T-helper 1 cell treated with Interleukin-12 subunit alpha and Interleukin-12 subunit beta and Interleukin-4 antibody, amounts not matched to agents 30 ng/mL and 1 ng/mL, for 36 hours (primary cell): ENCODE measurements around the gene TMEM140. TPM values are rescaled to one million over a fixed set of nuclear protein-coding genes. Genes with fewer than 3 reads are reported as not detected.

ENCODE experiments used
- intact Hi-C: fragments of 100-400 bp; cut with micrococcal nuclease; formaldehyde crosslinking; loops from one replicate; pipeline ENCODE4 v1.15.1; 2024
- total RNA-seq: library from RNA; stranded (reverse); gene quantifications from 2 replicates; pipeline ENCODE4 v1.2.3, GENCODE V29; 2022

The TMEM140 gene
- total RNA-seq, 1 donor from 2014 or later = 27.0 TPM

DNA sequence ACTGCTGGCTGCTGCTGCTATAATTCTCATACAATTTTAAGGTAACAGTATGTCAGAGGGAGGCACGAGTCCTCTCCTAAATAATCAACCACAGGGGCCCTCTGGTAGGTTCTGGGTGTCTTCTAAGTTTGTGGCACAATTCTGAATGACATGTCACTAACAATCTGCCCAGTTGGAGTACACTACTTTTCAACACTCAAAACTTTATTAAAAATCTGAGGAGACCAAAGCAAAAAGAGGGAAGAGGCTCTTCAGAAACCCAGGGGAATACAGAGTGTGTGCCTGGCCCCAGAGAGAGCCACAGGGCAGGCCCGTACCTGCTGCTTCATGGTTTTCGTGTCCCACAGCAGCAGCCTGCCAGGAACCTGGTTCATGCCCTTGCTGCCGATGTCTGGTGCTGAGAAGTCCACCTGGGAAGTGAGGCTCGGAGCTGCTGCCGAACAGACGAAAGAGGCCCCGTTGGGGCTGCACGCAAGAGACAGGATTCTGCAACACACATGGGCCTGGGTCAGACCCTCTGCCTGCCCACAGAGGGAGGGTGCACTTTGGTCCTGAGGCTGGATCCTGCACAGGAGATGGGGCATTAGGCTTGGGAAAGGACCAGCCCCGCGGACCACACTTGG, 45.2 kb downstream of the TMEM140 start:
- intact Hi-C loops = no loop called here

DNA sequence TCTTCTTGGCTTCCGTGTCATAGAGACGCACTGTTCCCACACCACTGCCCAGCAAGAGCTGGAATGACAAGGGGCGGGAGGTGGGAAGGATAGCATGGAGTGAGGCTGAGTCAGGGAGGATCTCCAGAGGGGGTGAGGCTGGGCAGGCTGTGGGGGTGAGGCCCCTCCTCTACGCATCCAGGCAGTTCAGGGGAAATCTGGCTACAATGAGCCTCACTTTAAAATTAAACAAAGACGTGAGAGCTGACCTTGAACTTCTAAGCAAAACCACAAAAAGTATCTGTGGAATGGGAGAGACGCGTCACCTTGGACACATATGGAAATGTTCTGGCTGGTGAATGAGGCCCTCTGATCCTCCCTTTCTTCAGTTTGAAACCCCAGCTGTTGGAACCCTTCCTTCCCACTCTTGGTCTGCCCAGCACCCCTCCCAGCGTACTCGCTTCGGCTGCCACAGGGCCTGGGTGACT, 45.8 kb downstream of the TMEM140 start:
- intact Hi-C loops = no loop called here

DNA sequence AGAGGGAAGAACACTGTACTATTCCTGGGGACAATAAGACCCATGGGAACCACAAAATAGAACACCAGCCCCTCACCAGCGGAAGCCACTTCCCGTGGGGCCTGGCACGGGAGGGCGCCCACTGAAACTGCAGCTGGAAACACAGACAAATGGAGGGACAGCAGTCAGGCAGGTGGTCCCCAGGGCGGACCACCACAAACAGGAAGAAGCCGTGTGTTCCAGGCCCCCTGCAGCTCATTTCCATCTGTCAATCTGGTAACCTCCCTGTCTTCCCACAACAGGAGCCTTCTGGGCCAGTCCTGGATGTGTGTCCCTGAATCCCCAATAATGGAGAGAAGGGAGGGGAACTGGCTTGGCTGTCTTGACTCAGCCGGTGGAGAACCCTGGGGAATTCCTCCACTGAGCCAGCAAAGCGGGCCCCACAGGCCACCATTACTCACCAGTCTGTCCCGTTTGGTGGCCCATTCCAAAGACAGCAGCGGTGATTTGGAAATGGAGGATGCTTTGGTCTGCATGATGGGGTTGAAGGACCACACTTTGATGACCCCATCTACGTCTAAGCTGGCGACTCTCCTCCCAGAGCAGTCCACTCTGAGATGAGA, 46.7 kb downstream of the TMEM140 start:
- intact Hi-C loops = no loop called here

DNA sequence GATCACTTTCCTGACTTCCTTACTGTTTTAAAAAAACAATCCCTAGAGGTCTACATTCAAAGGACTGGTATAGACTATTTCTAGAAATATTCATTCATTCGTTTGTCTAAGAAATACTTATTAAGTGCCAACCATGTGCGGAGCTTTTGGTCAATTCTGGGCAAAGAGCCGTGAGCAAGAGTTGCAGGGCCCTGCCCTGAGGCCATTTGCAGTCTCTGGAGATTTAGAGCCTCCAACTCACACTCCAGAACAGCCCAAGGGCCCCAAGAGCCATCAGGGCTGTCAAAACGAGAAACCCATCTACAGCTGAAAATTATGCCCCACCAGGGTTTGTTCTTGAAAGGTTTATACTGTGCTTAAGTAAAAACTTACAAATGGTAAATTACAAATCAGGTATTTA, 47.3 kb downstream of the TMEM140 start:
- intact Hi-C loops = no loop called here

DNA sequence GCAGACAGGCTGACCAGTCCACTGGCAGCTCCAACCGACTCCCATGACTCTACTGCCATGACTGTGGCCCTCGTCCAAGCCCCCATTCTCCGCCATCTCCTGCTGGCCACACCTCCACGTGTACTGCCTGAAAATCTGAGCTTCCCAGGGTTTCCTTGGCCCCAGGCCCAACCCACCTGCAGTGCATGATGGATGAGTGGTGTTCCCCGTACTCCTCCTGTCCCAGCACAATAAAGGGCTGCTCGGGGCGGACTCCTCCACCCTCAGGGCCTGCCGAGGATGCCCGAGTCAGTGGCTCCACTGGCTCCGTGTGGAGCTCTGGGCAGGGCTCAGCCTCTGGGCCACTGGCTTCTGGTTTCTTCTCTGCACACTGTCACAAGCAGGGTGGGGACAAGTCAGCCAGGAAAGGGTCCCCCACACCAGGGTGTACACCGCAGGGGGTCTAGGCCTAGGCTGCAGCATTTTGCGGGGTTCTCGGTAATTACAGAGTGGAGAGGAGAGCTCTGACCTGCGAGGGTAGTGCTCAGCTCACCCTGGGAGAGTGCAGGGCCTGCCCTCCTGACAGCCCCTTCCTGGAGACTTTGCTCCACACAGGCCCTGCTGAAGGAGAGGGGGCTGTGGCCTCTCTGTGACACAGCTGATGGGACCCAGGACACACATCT, 48.2 kb downstream of the TMEM140 start:
- intact Hi-C loops = no loop called here

DNA sequence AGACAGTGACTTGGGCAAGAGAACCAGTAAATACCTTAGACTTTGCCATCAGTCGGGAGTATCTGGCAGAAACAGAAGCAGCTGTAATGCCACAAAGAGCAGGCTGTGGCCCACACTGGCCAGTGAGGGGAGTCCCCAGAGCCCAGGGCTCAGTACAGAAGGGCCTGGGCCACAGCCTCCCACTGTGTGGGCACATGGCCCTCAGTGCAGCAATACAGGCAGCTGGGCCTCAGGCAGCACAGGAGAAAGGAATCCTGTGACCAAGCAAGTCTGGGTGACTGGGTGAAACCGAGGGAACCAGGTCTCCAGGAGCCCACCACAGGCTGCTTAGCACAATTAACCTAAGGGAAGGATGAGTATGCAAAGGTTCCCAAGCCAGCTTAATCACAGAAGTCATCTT, 49.5 kb downstream of the TMEM140 start:
- intact Hi-C loops = no loop called here

DNA sequence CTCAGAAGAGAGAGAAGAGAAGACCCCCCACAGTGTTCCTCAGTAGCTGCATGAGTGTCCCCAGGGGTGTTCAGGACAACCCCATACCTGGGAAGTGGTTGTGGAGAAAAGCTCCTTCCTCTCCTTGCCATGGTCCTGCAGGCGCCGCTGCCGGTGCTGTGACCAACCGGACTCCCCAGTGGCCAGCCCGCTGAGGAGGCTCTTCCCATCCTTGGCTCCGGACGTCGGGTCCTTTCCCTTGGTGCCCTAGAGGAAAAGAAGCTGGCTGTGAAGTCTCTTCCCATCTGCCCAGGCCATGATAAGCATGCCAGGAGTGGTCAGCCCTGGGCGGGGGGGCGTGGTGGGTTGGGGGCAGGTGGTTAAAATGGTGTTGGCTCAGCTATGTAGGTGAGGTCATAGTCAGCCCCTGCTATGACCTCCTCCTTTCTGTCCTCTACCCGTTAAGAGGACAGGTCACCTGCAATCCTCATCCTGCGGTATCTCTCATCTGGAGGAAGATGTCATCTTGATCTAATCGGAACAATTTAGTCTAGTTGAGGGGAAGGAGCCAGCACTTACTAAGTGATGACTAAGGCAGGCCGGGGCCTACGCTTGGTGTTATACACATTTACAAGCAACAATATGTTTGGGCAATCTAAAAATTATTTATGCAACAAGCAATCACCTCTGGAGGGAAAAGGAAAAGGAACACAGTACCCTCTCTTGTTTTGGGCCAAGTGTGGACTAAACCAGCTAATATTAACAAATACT, 50.2 kb downstream of the TMEM140 start:
- intact Hi-C loops = no loop called here

DNA sequence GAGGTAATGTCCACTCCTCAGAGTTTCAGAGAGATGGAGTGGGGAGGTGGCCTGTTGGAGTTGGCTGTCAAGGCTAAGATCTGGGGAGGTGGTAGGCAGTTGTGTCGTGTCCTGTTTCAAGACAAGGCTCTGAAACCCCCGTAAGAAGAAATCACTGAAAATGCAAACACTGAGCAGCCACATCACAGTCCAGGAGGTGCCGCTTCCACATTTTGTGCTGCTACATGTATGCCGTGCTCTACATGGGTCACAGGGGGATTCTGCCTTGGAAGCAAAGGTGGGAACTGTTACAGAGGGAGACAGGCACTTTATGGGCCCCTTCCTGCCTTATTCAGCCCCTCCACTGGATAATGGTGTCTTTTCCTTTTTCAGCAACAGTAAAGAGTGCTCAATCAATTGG, 51.6 kb downstream of the TMEM140 start:
- intact Hi-C loops = no loop called here

DNA sequence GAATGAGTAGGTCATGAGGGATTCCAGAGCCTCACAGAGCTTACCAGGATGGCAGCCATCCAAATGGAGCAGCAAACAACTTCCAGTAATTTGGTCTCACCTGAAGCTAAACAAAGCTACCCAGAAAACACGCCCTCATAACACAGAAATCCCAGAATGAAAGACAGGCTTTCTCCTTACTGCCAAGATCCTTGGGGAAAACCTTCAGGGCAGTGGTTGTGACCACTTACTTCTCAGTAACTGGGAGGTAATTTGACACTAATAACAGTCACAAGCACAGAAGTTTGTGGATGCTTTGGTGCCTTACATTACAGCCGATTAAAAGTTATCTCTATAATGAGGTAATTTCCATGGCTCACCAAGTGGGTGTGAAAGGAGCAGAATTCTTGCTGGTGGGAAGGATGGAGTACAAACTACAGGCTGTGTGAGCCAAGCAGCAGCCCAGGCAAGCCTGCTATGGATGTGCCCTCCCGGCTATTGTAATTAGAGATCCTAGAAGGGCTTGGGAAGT, 53.0 kb downstream of the TMEM140 start:
- intact Hi-C loops = no loop called here

DNA sequence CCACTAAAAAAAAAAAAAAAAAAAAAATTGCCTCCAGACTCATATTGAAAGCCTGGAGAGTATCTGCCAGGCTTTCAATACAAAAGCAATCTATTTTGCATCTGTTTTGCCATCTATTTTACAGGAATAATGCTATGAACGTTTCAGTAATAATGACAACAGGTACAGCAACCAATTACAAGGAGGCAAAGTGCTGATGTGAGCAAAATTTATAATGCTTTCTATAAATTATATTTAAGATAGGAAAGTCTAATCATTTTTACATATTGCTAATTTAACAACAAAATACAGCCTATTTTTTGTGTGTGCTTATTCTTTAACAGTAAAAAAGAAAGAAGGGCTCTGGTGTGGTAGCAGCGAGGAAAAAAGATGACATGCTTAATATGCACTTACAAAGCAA, 53.5 kb downstream of the TMEM140 start:
- intact Hi-C loops = no loop called here

DNA sequence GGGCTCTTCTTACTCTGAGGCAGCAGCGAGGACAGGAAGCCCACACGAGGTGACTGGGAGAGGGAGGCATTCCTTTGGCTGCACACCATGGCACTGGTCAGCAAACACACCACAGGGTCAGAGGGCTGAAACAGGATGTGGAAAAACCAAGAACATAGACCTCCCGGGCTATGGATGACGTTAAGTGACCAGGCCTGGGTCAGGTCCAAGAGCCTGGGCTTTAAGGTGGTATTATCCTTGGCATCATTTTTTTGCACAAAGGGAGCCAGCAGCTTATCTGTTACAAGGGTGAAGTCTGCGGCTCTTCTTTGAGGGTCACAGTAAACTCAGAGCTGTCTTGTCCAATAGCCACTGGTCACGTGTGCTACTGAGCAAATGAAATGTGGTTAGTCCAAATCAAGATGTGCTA, 56.5 kb downstream of the TMEM140 start:
- intact Hi-C loops = no loop called here

DNA sequence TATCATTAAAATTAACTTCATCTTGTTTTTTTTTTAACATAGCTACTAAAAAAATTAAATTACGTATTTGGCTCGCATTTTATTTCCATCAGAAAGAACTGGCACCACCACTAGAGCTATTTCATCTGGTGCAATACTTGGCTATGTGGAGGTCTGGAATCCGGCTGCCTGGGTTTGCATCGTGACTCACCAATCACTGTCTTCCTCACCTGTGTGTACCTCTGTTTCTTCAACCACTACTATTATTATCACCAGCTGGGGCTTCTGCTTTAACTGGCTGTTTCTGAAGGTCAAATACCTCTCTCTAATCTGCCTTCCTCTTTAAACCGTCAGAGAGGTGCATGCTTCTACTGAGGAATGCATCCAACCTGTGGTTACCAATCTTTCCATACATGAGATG, 57.0 kb downstream of the TMEM140 start:
- intact Hi-C loops = no loop called here

DNA sequence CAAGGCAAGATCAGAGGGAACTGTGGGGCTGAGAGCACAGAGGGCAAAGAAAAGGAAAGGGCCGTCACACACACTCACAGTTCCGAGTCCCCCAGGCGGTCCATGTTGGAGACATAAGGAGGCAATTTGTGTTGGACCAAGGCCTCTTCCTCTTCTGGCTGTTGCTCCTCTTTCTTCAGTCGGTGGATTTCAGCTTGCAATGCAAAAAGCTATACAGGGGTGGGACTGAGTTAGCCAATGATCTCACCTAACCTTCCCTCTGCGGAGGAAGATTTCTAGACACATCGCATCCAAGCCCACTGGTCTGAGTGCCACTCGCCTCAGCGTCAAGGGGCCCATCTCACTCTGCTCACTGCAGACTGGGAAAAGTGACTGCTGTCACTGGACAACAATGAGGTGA, 58.0 kb downstream of the TMEM140 start:
- intact Hi-C loops = no loop called here

DNA sequence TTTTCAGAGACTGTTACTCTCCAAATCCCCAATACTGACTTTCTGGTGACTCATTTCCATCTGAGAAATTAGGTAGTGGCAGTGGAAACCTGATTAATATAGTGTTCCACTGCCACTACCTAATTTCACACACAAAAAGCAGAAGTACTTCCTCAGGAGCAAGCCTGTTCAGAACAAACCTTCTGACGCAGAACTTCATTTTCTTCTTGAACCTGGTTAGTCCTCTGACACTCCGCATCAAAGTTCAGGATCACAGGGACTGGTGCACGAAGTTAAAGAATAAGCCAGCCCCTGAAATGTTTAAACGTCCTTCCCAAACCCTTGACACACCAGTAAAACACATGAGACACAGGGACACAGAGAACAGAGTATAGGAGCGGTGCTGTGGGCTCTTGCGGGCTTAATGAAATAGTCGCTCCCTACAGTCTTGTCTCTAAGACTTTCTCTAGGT, 59.1 kb downstream of the TMEM140 start:
- intact Hi-C loops = no loop called here

DNA sequence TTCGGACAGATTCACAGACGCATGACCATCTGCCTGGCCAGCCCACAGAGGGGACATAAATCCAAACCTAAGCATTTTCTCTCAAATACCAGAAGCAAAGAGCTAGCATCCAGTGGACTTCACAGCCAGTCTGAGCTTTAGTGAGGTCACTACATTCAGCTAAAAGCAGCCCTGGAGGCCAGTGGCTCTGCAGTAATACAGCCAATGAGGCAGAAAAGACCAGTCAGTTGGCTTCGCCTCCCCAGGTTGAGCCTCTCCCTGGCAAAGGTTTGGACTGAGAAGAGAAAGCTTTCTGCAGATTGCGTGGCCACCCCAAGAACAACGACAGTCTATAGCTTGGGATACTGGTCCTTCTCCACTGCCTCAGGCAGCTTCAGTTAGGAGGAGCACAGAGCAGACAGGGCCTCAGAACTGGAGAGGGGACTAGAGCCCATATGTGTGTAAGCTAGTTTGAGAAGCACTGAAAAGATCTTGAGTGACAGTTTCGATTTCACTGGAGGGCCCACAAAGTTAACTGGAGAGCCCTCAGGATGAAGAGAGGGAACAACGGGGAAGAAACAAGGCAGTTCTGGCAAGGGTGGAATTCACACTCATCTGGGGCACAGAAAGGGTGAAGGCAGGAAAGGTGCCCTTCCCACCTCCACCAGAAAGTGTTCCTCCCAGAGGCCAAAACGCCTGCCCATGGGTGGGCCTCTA, 59.7 kb downstream of the TMEM140 start:
- intact Hi-C loops = no loop called here

DNA sequence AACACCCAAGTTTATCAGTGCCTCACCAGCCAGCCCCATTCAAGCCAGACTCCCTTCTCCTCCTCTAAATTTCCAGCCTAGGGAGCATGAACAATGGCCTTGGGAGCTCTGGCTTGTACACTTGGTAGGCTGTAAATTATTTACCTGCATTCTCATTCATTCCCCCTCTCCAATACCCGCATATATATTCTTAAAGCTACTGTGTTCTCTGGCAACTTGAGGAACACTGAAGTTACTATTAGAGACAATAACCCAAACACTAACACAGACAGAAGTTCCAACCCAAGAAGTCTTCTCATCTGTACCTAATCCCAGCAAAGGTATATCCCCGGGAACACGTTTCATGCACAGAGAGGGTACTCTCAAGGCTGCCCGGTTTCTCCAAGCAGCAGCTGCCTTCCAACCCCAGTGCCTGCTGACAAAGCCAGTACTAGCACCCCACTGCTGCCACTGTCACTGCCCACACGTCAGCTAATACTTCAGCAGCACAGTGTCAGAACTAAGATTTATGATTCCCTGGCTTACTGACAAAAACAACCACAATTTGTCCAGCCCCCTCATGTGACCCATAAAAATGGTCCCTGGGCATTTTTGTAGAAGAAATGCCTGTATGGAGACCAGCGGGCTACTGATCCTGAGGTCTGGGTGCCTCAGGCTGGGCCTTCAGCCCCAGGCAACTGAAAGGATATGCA, 60.4 kb downstream of the TMEM140 start:
- intact Hi-C loops = no loop called here

DNA sequence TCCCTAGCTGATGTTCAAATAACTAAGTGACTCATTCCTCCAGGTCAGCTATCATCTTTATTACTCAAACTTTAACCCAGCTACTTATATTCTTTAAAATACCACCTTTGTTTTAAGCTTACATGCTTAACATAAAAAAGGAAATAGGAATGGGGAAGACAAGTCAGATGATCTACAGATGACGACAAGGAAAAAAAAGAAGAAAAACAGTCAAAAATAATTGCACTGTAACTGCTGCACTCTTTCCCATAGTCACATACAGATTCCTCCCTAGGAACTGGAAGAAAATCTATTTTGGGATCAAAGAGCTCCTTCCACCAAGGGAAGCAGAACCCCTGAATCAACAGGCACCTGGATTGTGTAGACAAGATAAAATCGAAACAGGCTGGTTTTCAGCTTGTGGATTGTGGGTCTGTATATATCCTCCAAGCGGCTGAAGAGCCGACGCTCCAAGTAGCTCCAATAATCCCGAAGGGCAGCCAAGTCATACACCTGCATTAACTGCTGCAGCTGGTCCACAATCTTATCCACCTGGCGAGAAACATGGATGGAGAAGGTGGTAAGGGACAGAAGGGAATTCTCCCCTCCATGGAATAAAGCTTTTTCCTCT, 61.5 kb downstream of the TMEM140 start:
- intact Hi-C loops = no loop called here

DNA sequence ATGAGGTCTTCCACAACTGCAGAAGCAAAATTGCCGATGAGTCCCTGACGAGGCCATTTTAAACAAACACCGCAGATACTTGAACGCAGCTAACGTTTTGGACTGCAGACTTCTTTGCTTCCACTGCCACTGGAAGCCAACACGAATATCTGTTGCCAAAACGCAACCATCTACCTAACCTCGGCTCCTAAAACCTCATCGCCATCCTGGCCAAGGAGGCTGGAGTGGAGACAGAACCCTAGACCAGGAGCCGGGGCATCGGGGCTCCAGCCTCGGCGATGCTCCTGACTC, 63.0 kb downstream of the TMEM140 start:
- intact Hi-C loops = loop anchor here (1.0 to 5.0 kb wide), 13 partner anchors 41 to 1959 kb away; partner anchors contain the start of genes AGBL3, AKR1B1, BPGM and CNOT4

DNA sequence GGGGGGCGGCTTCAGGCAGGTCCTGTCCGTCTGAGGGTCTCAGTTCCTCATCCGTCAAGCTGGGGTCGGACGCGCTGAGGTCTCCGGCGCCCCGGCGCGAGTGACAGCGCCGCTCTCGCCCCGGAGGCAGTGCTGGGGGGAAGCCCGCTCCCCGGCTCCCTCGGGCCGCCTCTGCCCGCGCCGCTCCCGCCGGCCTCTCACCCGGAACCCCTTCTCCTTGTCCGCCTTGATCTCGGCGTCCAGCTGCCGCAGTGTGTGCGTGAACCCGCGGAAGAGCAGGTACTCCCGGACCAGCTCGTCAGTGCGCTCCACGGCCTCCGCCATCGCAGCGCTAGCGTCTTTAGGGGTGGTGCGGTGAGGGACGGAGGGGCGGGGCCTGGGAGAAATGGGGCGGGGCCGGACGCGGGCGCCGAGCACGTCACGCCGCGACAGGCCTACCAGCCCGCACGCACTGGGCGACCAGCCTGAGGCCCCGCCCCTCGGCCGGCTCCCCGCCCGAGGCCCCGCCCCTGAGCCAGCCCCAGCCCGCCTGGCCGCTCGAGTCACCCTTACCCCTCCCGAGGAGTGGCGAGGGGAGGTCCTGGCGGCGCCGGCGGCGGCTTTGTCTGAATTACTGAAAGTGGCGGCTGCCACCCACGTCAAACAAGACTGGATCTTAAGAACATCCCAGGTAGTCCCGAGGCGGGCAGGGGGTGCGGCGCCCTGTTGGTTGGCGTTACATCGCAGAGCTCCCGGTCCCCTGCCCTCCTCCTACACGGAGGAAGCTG, 63.5 kb downstream of the TMEM140 start, which contains the start of gene WDR91:
TSS of gene WDR91 (minus strand) at position 348 of the 767 bp plus-strand sequence. CDS start at position 324, 24 bp downstream.
- intact Hi-C loops = loop anchor here (1.0 to 5.0 kb wide), 12 partner anchors 41 to 1959 kb away; partner anchors contain the start of genes AGBL3, AKR1B1, BPGM and CNOT4
